ENCODE data around the gene SPACA9. TPM values are rescaled to one million over a fixed set of nuclear protein-coding genes. Genes with fewer than 3 reads are reported as not detected.

Gene SPACA9
- total and polyA plus RNA-seq, 10 of the 15 experiments (the other 5 are each of a cell fraction or from before 2014, with no cell fraction given): 0.68 to 2.9 (median 1.0) TPM

DNA sequence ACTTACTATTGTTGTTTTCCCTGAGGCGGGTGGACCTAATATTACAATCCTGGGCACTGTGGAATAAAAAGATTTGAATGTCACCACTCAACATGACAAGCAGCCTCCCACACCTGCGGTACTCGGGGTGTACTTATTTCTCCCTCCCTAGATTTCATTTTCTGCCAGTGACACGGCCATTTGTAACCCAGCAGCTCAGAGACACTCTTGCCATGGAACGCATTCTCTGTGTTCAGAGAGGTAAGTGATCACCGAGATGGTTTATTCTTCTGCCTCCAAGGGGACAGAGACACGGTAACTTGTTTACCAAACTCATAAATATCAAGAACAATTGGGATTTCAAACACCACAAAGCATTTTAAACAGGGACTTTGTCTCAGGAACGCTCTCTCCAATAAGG, 11.8 kb upstream of the SPACA9 start:
- ATAC-seq: no peak
- WGBS (ENCODE audit: insufficient coverage, insufficient replicate concordance, low lambda C conversion rate, missing lambda C conversion rate): 56% methylated on average over 8 of the region's 8 CpGs
- Histone ChIP-seq H4K20me1 (ENCODE audit: control insufficient read depth, insufficient read depth) (no peaks in the 10 kb centered on the region), H3K9ac (ENCODE audit: control insufficient read depth, insufficient read depth, low read length) (no peak overlapping the region), H3K27ac (ENCODE audit: control insufficient read depth, insufficient read depth) (no peak overlapping the region), H3K4me2 (ENCODE audit: control insufficient read depth, insufficient read depth) (no peak overlapping the region), H3K36me3 (ENCODE audit: control insufficient read depth in 2 of 2, insufficient read depth in 2 of 2, low read length in 1 of 2) (no peaks in the 10 kb centered on the region), H3K4me3 (no peak overlapping the region), H3K79me2 (ENCODE audit: control insufficient read depth, insufficient read depth, low read length) (no peaks in the 10 kb centered on the region), H3K27me3 (replicated peaks in 1 of 2; ENCODE audit: control insufficient read depth in 2 of 2, insufficient read depth in 2 of 2, low read length in 1 of 2) (no peaks in the 10 kb centered on the region; a peak in 1 of 4 replicates), H3K4me1 (ENCODE audit: control insufficient read depth, insufficient read depth, low read length) (no peaks in the 10 kb centered on the region), H2AFZ (ENCODE audit: control insufficient read depth, low read depth, low read length) (no peak overlapping the region), H3K9me3 (replicated peaks; ENCODE audit: control insufficient read depth, insufficient read depth, low read length) (no peaks in the 10 kb centered on the region)
- CTCF ChIA-PET: interaction anchor here (1.0 kb wide), 1 partner anchor 35 kb away, joined by 3 read pairs; no protein-coding TSS in a partner anchor
- in situ Hi-C loops (cut with MboI) (no loop called here), intact Hi-C loops (cut with micrococcal nuclease; ENCODE audit: unreplicated experiment) (no loop called here)
- no peak for TF ChIP-seq SREBF1 (IDR thresholded peaks at IDR 0.05; ENCODE audit: low read length)
- TF ChIP-seq RFX5 (IDR thresholded peaks at IDR 0.05; ENCODE audit: low read depth, low read length): no peak
- TF ChIP-seq BMI1 (IDR thresholded peaks at IDR 0.05; ENCODE audit: borderline replicate concordance): no peak
- TF ChIP-seq FOXK2 (IDR thresholded peaks at IDR 0.05): no peak
- TF ChIP-seq, protein P1, sequence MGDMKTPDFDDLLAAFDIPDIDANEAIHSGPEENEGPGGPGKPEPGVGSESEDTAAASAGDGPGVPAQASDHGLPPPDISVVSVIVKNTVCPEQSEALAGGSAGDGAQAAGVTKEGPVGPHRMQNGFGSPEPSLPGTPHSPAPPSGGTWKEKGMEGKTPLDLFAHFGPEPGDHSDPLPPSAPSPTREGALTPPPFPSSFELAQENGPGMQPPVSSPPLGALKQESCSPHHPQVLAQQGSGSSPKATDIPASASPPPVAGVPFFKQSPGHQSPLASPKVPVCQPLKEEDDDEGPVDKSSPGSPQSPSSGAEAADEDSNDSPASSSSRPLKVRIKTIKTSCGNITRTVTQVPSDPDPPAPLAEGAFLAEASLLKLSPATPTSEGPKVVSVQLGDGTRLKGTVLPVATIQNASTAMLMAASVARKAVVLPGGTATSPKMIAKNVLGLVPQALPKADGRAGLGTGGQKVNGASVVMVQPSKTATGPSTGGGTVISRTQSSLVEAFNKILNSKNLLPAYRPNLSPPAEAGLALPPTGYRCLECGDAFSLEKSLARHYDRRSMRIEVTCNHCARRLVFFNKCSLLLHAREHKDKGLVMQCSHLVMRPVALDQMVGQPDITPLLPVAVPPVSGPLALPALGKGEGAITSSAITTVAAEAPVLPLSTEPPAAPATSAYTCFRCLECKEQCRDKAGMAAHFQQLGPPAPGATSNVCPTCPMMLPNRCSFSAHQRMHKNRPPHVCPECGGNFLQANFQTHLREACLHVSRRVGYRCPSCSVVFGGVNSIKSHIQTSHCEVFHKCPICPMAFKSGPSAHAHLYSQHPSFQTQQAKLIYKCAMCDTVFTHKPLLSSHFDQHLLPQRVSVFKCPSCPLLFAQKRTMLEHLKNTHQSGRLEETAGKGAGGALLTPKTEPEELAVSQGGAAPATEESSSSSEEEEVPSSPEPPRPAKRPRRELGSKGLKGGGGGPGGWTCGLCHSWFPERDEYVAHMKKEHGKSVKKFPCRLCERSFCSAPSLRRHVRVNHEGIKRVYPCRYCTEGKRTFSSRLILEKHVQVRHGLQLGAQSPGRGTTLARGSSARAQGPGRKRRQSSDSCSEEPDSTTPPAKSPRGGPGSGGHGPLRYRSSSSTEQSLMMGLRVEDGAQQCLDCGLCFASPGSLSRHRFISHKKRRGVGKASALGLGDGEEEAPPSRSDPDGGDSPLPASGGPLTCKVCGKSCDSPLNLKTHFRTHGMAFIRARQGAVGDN (IDR thresholded peaks at IDR 0.05): no peak
- no peak for TF ChIP-seq NFXL1 (IDR thresholded peaks at IDR 0.05; ENCODE audit: borderline replicate concordance)
- TF ChIP-seq WRNIP1 (IDR thresholded peaks at IDR 0.05; ENCODE audit: borderline replicate concordance, low read depth, low read length): no peak
- no peak for TF ChIP-seq EED (IDR thresholded peaks at IDR 0.05; ENCODE audit: low read depth)
- no peak for TF ChIP-seq HDGF (IDR thresholded peaks at IDR 0.05)
- RAD21 ChIA-PET (ENCODE audit: unreplicated experiment): no interaction called here
- POLR2A ChIA-PET: no interaction called here
- BruUV-seq (replicated peaks): no TSS peak
- FAIRE-seq: no peak
- no peak for DNase-seq (ENCODE audit: low read depth, low spot score)
- SMC1A ChIA-PET (ENCODE audit: uncharacterized antibody, unreplicated experiment): no interaction called here

Measured in GM12878 (cell line).